GM06990 (cell line): ENCODE data around the gene SRPK2.

Source experiments
- DNase-seq: peaks from one replicate; pipeline ENCODE4 v3.0.0-alpha.2; 2011; ENCODE audit not compliant: insufficient read length; ENCODE audit errors: extremely low read depth
- H3K27me3 ChIP-seq: replicated peaks from 2 replicates; pipeline ENCODE4 v1.6.0; 2011; ENCODE audit warnings: low read length; ENCODE audit not compliant: control insufficient read depth, insufficient read depth
- H3K36me3 ChIP-seq: 2 replicates; pipeline ENCODE4 v1.5.1; 2011; ENCODE audit warnings: low read length; ENCODE audit not compliant: control insufficient read depth, insufficient read depth
- H3K4me3 ChIP-seq: replicated peaks from 2 replicates; pipeline ENCODE4 v1.5.1; 2011; ENCODE audit warnings: low read depth, mild to moderate bottlenecking, control low read depth, low read length
- CTCF ChIP-seq: IDR thresholded peaks from 2 replicates; pipeline ENCODE4 v1.5.1; 2011; ENCODE audit warnings: low read length, control low read depth, mild to moderate bottlenecking, inconsistent platforms; ENCODE audit not compliant: insufficient read depth, poor library complexity, severe bottlenecking

Gene SRPK2

GRCh38 chr7:105270117-105270516 lies 118.6 kb downstream of the SRPK2 start:
- DNase-seq, result no peak
- Histone ChIP-seq H3K27me3 (no peaks in the 10 kb centered on the region), H3K4me3 (no peak overlapping the region), H3K36me3 (no peaks in the 10 kb centered on the region)
- TF ChIP-seq CTCF, result no peak

- no peaks in the 10 kb centered on the region for H3K36me3 ChIP-seq
- no peak for DNase-seq
- peak overlapping the region; percentile 40 for H3K4me3 ChIP-seq
- no peaks in the 10 kb centered on the region for H3K27me3 ChIP-seq
- TF ChIP-seq CTCF, result no peak
Observed at GRCh38 chr7:105269397-105269796, 119.3 kb downstream of the SRPK2 start.

GRCh38 chr7:105268511-105269392 lies 120.0 kb downstream of the SRPK2 start:
- peak overlapping the region; percentile 61 for H3K4me3 ChIP-seq
- peak; percentile 30 for DNase-seq

GRCh38 chr7:105268056-105268455 lies 120.7 kb downstream of the SRPK2 start:
- Histone ChIP-seq H3K36me3 (no peaks in the 10 kb centered on the region), H3K27me3 (no peaks in the 10 kb centered on the region), H3K4me3 (peak overlapping the region; percentile 61)
- DNase-seq, result no peak
- no peak for TF ChIP-seq CTCF

More at GRCh38 chr7:105268511-105269392, 120.0 kb downstream of the SRPK2 start:
- TF ChIP-seq CTCF, result no peak
- no peaks in the 10 kb centered on the region for H3K36me3 ChIP-seq
- H3K27me3 ChIP-seq, result no peaks in the 10 kb centered on the region

GRCh38 chr7:105267244-105267643 lies 121.5 kb downstream of the SRPK2 start:
- Histone ChIP-seq H3K4me3 (no peak overlapping the region), H3K36me3 (no peaks in the 10 kb centered on the region), H3K27me3 (no peaks in the 10 kb centered on the region)
- no peak for TF ChIP-seq CTCF
- DNase-seq, result no peak
